Naive thymus-derived CD4-positive, alpha-beta T cell (primary cell): ENCODE data around the gene HTT. TPM values are rescaled to one million over a fixed set of nuclear protein-coding genes. Genes with fewer than 3 reads are reported as not detected.
A peak's percentile ranks its signal among the peaks of the same experiment; 100 is the strongest.

Experiments
- ATAC-seq: fragments of 150-1000 bp; cut with Tn5 transposase; 2 replicates; pipeline ENCODE4 v1.10.0; 2021; ENCODE audit warnings: mild to moderate bottlenecking, moderate library complexity
- CTCF ChIA-PET: fragments of 350-600 bp; sonication (Branson Sonifier 250); formaldehyde crosslinking; loops from one replicate; lab custom pipeline; 2021; ENCODE audit warnings: antibody characterized with exemption; lab: Charles Lee
- POLR2A ChIA-PET: fragments of 350-600 bp; sonication (Branson Sonifier 250); formaldehyde crosslinking; loops from one replicate; lab custom pipeline; 2021; ENCODE audit warnings: antibody characterized with exemption, inconsistent platforms; lab: Charles Lee
- DNase-seq, 9 donors: peaks; one replicate each; pipeline versions ENCODE4 v3.0.0 to v3.0.0-alpha.2; 2020 to 2022; ENCODE audit warnings: mixed read lengths in 1 of 9
- H3K27ac ChIP-seq: one replicate; pipeline ENCODE4 v1.7.0; 2013; ENCODE audit warnings: mild to moderate bottlenecking, low read depth, low read length, moderate library complexity
- H3K27me3 ChIP-seq, 2 donors: one replicate each; pipeline ENCODE4 v1.7.0; 2013; ENCODE audit warnings: low read length in 2 of 2, mild to moderate bottlenecking in 2 of 2, moderate library complexity in 2 of 2; ENCODE audit not compliant: control insufficient read depth in 2 of 2, insufficient read depth in 2 of 2
- H3K36me3 ChIP-seq, 3 experiments: 1 replicate in 2 of 3; 2 replicates in 1 of 3; pipeline ENCODE4 v1.7.0; 2013; ENCODE audit warnings: low read length in 3 of 3, mild to moderate bottlenecking in 3 of 3, moderate library complexity in 1 of 3; ENCODE audit not compliant: insufficient read depth in 3 of 3, control insufficient read depth in 2 of 3
- H3K4me1 ChIP-seq, 2 donors: one replicate each; pipeline ENCODE4 v1.7.0; 2013; ENCODE audit warnings: low read length in 2 of 2, mild to moderate bottlenecking in 2 of 2, moderate library complexity in 1 of 2; ENCODE audit not compliant: control insufficient read depth in 2 of 2, insufficient read depth in 2 of 2
- H3K4me3 ChIP-seq: 2 replicates; pipeline ENCODE4 v1.7.0; 2013; ENCODE audit warnings: mild to moderate bottlenecking, low read length
- H3K9me3 ChIP-seq, 3 experiments: 1 replicate in 2 of 3; 2 replicates in 1 of 3; pipeline ENCODE4 v1.7.0; 2013; ENCODE audit warnings: low read length in 3 of 3; ENCODE audit not compliant: control insufficient read depth in 2 of 3
- H3K27ac Mint-ChIP-seq, 9 donors: one replicate each; pipeline ENCODE4 v1.8.0; 2020 to 2022; ENCODE audit warnings: mixed read lengths in 9 of 9, mild to moderate bottlenecking in 8 of 9, moderate library complexity in 5 of 9, inconsistent platforms in 2 of 9
- H3K27me3 Mint-ChIP-seq, 5 donors: one replicate each; pipeline ENCODE4 v1.8.0; 2021 to 2022; ENCODE audit warnings: mixed read lengths in 5 of 5, mild to moderate bottlenecking in 1 of 5
- H3K36me3 Mint-ChIP-seq, 5 donors: one replicate each; pipeline ENCODE4 v1.8.0; 2020 to 2022; ENCODE audit warnings: mixed read lengths in 5 of 5, mild to moderate bottlenecking in 3 of 5, inconsistent platforms in 1 of 5
- H3K4me1 Mint-ChIP-seq, 7 donors: one replicate each; pipeline ENCODE4 v1.8.0; 2020 to 2022; ENCODE audit warnings: mixed read lengths in 7 of 7, mild to moderate bottlenecking in 3 of 7, inconsistent platforms in 1 of 7
- H3K4me3 Mint-ChIP-seq, 10 donors: one replicate each; pipeline ENCODE4 v1.8.0; 2020 to 2022; ENCODE audit warnings: mild to moderate bottlenecking in 10 of 10, mixed read lengths in 10 of 10, moderate library complexity in 6 of 10, inconsistent platforms in 2 of 10
- H3K9me3 Mint-ChIP-seq, 11 donors: one replicate each; pipeline ENCODE4 v1.8.0; 2020 to 2022; ENCODE audit warnings: mixed read lengths in 11 of 11, mild to moderate bottlenecking in 4 of 11, inconsistent platforms in 1 of 11, moderate library complexity in 1 of 11
- intact Hi-C, 2 donors: fragments of 100-400 bp; cut with micrococcal nuclease; formaldehyde crosslinking; loops; one replicate each; pipeline ENCODE4 v1.15.1; 2023
- polyA plus RNA-seq, 2 donors: library from polyadenylated mRNA; unstranded; fragments of 300-500 nt; fragmentation: Illumina TruSeq; gene quantifications; one replicate each; pipeline ENCODE4 v1.2.3, GENCODE V29; 2021
- total RNA-seq, 6 experiments: library from RNA in 5 of 6; stranded (reverse) in 5 of 6; gene quantifications; 1 replicate in 5 of 6; 2 replicates in 1 of 6; pipeline ENCODE4 v1.2.3 and lab custom pipeline; 2021 to 2026

HTT gene
- total RNA-seq (100 to 1,000 TPM in 1 of 5 experiments, 10 to 100 TPM in 4; 61.4 to 115 (median 72.5) TPM), polyA plus RNA-seq (1 to 10 TPM; 2.4 to 5.2 TPM), total RNA-seq (lab: John Stamatoyannopoulos, UW) (174 reads per million, percentile 92 among the genes with 10 or more reads in this experiment)

DNA sequence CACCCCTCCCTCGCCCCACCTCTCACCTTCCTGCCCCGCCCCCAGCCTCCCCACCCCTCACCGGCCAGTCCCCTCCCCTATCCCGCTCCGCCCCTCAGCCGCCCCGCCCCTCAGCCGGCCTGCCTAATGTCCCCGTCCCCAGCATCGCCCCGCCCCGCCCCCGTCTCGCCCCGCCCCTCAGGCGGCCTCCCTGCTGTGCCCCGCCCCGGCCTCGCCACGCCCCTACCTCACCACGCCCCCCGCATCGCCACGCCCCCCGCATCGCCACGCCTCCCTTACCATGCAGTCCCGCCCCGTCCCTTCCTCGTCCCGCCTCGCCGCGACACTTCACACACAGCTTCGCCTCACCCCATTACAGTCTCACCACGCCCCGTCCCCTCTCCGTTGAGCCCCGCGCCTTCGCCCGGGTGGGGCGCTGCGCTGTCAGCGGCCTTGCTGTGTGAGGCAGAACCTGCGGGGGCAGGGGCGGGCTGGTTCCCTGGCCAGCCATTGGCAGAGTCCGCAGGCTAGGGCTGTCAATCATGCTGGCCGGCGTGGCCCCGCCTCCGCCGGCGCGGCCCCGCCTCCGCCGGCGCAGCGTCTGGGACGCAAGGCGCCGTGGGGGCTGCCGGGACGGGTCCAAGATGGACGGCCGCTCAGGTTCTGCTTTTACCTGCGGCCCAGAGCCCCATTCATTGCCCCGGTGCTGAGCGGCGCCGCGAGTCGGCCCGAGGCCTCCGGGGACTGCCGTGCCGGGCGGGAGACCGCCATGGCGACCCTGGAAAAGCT lies at the start of gene HTT, which contains the start of gene HTT-AS:
HTT (plus strand) TSS at position 604 of the 768 bp plus-strand sequence; CDS start at position 749, 145 bp downstream.
HTT-AS (minus strand) TSS at position 461 of the 768 bp plus-strand sequence.
- Histone ChIP-seq H3K9me3 (no peaks in the 10 kb centered on the region), H3K36me3 (no peaks in the 10 kb centered on the region), H3K27me3 (no peaks in the 10 kb centered on the region), H3K4me1 (peaks cover 10 to 16% of the 10 kb centered on the region in 2 donors), H3K27ac (peak within 1 kb of the TSS; percentile 89), H3K4me3 (peak within 1 kb of the TSS; percentile 87)
- peaks cover 0 to 4% (median under 1%) of the 10 kb centered on the region in 5 donors for H3K36me3 Mint-ChIP-seq
- H3K27me3 Mint-ChIP-seq, result no peaks in the 10 kb centered on the region
- intact Hi-C loops, result loop anchor here (1.0 to 10.0 kb wide), 18 partner anchors 27 to 1493 kb away; partner anchors contain the start of genes CFAP99 (in 2 of the 2), GRK4 (in 2 of the 2), HAUS3 (in 2 of the 2) and NOP14 (in 2 of the 2)
- ChIA-PET CTCF (no interaction called here), POLR2A (interaction anchor here (0.6 to 3.0 kb wide), 6 partner anchors 16 to 111 kb away, joined by 3 to 9 read pairs (median 4); partner anchors contain the start of genes GRK4 and NOP14)
- DNase-seq (peak; percentile 91 to 99 (median 96)), ATAC-seq (peak; percentile 90)
- H3K9me3 Mint-ChIP-seq, result no peaks in the 10 kb centered on the region
- peak within 1 kb of the TSS; percentile 70 to 95 (median 93) for H3K27ac Mint-ChIP-seq
- peak within 1 kb of the TSS; percentile 86 to 98 (median 90) for H3K4me3 Mint-ChIP-seq
- H3K4me1 Mint-ChIP-seq, result peaks cover 17 to 36% (median 31%) of the 10 kb centered on the region in 7 donors

DNA sequence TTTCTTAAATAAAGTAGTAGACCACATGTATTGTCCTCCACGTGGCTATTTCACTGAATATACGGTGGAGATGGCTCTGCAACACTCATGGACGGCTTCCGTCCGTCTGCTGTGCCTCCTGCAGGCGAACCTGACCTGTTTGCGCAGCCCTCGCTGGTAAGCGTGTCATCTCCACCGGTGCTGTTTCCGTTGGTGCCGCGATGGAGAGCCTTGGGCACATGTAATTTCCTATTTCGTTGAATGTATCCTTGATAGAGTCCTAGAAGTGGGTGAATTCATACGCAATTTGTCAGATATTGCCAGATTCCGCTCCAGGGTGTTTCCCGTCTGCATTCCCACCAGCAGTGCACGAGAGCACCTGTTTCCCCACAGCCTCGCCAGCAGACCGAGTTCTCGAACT lies 48.6 kb upstream of the HTT start:
- Mint-ChIP-seq H3K4me3 (no peak overlapping the region), H3K27me3 (peaks cover 0 to 7% (median 0%) of the 10 kb centered on the region in 5 donors)
- intact Hi-C loops, result no loop called here

GRCh38 chr4:3026540-3026939 lies 47.9 kb upstream of the HTT start:
- H3K36me3 ChIP-seq, result no peaks in the 10 kb centered on the region
- H3K4me1 ChIP-seq, result no peaks in the 10 kb centered on the region
- H3K36me3 Mint-ChIP-seq, result peaks cover 0 to 4% (median 3%) of the 10 kb centered on the region in 5 donors
- H3K4me3 Mint-ChIP-seq, result no peak overlapping the region
- H3K9me3 ChIP-seq, result no peaks in the 10 kb centered on the region
- no peaks in the 10 kb centered on the region for H3K27me3 ChIP-seq
- peaks cover 0 to 9% (median 0%) of the 10 kb centered on the region in 5 donors for H3K27me3 Mint-ChIP-seq
- ChIA-PET CTCF (no interaction called here), POLR2A (no interaction called here)
- no peak for ATAC-seq
- H3K4me3 ChIP-seq, result no peak overlapping the region
- intact Hi-C loops, result no loop called here
- no peak overlapping the region for H3K27ac Mint-ChIP-seq
- peaks cover 0 to 12% (median 4%) of the 10 kb centered on the region in 11 donors for H3K9me3 Mint-ChIP-seq
- no peak for DNase-seq
- H3K4me1 Mint-ChIP-seq, result peaks cover 0 to 3% (median 0%) of the 10 kb centered on the region in 7 donors
- H3K27ac ChIP-seq, result no peak overlapping the region

More for the DNA sequence above, 48.6 kb upstream of the HTT start:
- Histone ChIP-seq H3K4me3 (no peak overlapping the region), H3K36me3 (no peaks in the 10 kb centered on the region), H3K9me3 (no peaks in the 10 kb centered on the region), H3K4me1 (peaks cover 0 to 4% of the 10 kb centered on the region in 2 donors), H3K27me3 (no peaks in the 10 kb centered on the region), H3K27ac (no peak overlapping the region)
- Mint-ChIP-seq H3K4me1 (peaks cover 0 to 5% (median 0%) of the 10 kb centered on the region in 7 donors), H3K36me3 (peaks cover 0 to 4% (median 3%) of the 10 kb centered on the region in 5 donors), H3K9me3 (peaks cover 0 to 12% (median 4%) of the 10 kb centered on the region in 11 donors), H3K27ac (no peak overlapping the region)
- DNase-seq, result no peak
- ChIA-PET POLR2A (no interaction called here), CTCF (no interaction called here)
- ATAC-seq, result no peak

GRCh38 chr4:3029464-3029863 lies 45.0 kb upstream of the HTT start:
- Histone ChIP-seq H3K9me3 (no peaks in the 10 kb centered on the region), H3K27me3 (no peaks in the 10 kb centered on the region), H3K4me3 (no peak overlapping the region), H3K27ac (no peak overlapping the region), H3K36me3 (no peaks in the 10 kb centered on the region), H3K4me1 (no peaks in the 10 kb centered on the region)
- ATAC-seq, result no peak
- no peak overlapping the region for H3K27ac Mint-ChIP-seq
- H3K36me3 Mint-ChIP-seq, result no peaks in the 10 kb centered on the region
- no peak for DNase-seq
- CTCF ChIA-PET, result no interaction called here
- H3K27me3 Mint-ChIP-seq, result peaks cover 0 to 7% (median 0%) of the 10 kb centered on the region in 5 donors
- H3K4me3 Mint-ChIP-seq, result no peak overlapping the region
- POLR2A ChIA-PET, result no interaction called here
- peaks cover 0 to 2% (median 0%) of the 10 kb centered on the region in 7 donors for H3K4me1 Mint-ChIP-seq
- no peaks in the 10 kb centered on the region for H3K9me3 Mint-ChIP-seq
- intact Hi-C loops, result no loop called here

DNA sequence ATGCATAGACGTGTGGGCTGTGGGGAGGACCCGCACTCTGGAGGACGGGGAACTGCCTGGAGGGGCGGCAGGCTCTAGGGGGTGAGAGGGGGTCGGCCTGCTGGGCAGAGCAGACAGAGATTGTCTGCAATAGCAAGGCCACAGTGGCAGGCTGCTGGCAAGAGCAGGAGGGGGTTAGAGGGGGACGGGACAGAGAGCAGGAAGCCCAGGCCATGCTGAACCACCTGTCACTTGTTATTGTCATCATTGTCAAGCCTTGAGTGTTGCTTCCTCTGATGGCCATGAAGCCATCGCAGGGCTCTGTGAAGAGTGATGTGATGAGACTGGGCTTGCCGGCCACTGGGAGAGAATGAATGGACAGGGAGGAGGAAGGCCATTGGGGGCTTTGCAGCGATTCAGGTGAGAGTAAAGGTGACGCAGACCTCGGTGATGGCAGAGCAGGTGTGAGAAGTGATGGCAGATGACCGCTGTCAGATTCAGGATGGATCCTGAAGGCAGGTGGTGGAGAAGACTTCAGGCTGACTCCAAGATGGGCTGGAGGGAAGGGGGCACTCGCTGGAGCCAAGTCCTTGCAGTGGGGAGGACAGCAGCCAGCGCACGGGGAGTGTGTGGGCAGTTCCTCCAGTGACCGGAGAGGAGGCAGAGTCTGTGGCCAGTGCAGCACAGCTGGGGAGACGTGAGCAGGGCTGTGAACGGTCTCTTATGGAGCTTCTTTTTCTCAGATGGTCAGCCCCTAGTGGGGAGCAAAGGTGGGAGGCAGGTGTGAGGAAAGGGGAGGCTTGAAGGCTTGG lies 43.7 kb upstream of the HTT start:
- Mint-ChIP-seq H3K4me1 (peaks cover 0 to 2% (median 0%) of the 10 kb centered on the region in 7 donors), H3K27me3 (peaks cover 0 to 7% (median 0%) of the 10 kb centered on the region in 5 donors), H3K9me3 (no peaks in the 10 kb centered on the region), H3K4me3 (no peak overlapping the region), H3K27ac (no peak overlapping the region), H3K36me3 (no peaks in the 10 kb centered on the region)
- POLR2A ChIA-PET, result no interaction called here
- no peaks in the 10 kb centered on the region for H3K9me3 ChIP-seq
- no peaks in the 10 kb centered on the region for H3K27me3 ChIP-seq
- no peak overlapping the region for H3K4me3 ChIP-seq
- H3K27ac ChIP-seq, result no peak overlapping the region
- no peak for ATAC-seq
- CTCF ChIA-PET, result no interaction called here
- no peaks in the 10 kb centered on the region for H3K36me3 ChIP-seq
- intact Hi-C loops, result no loop called here
- no peak for DNase-seq
- no peaks in the 10 kb centered on the region for H3K4me1 ChIP-seq

GRCh38 chr4:3031357-3032082 lies 43.0 kb upstream of the HTT start:
- no peak for DNase-seq
- CTCF ChIA-PET, result interaction anchor here (0.5 kb wide), 1 partner anchor 34 kb away, joined by 4 read pairs; no protein-coding TSS in a partner anchor

More at GRCh38 chr4:3031357-3032082, 43.0 kb upstream of the HTT start:
- no peak for ATAC-seq
- intact Hi-C loops, result no loop called here
- H3K27ac Mint-ChIP-seq, result peak overlapping the region in 1 of 9 donors; percentile 82
- H3K4me1 ChIP-seq, result no peaks in the 10 kb centered on the region
- no peaks in the 10 kb centered on the region for H3K36me3 Mint-ChIP-seq
- H3K27ac ChIP-seq, result no peak overlapping the region
- POLR2A ChIA-PET, result interaction anchor here (0.6 kb wide), 1 partner anchor 10 kb away, joined by 3 read pairs; no protein-coding TSS in a partner anchor
- H3K27me3 Mint-ChIP-seq, result peaks cover 0 to 12% (median 0%) of the 10 kb centered on the region in 5 donors
- no peaks in the 10 kb centered on the region for H3K9me3 ChIP-seq
- peak overlapping the region in 1 of 10 donors; percentile 43 for H3K4me3 Mint-ChIP-seq
- H3K36me3 ChIP-seq, result no peaks in the 10 kb centered on the region
- peaks cover 0 to 2% (median 0%) of the 10 kb centered on the region in 7 donors for H3K4me1 Mint-ChIP-seq
- no peaks in the 10 kb centered on the region for H3K27me3 ChIP-seq
- no peak overlapping the region for H3K4me3 ChIP-seq
- H3K9me3 Mint-ChIP-seq, result no peaks in the 10 kb centered on the region
